Measurements from ENCODE around the gene FSCN2.

DNA sequence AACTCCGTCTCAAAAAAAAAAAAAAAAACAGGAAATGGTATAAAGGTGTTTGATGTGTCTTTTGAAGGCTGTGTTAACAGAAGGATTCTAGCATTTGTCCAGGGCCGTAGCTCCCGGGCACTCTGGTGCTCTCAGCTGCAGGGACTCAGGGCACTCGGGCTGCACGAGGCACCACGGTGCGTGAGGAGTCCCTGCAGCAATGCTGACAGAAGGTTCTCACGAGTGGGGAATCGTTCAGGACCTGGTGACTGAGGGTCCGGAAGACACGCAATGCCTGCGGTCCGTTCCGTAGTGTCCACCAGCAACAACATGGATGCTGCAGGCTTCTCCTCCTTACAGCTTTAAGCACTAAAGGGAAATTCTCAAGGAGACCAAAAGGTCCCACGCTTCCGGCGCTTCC, 36.6 kb downstream of the FSCN2 start:
- TF ChIP-seq EZH2phosphoT487 (IDR thresholded peaks at IDR 0.05; ENCODE audit: low read length), result no peak
- TF ChIP-seq, protein P1, sequence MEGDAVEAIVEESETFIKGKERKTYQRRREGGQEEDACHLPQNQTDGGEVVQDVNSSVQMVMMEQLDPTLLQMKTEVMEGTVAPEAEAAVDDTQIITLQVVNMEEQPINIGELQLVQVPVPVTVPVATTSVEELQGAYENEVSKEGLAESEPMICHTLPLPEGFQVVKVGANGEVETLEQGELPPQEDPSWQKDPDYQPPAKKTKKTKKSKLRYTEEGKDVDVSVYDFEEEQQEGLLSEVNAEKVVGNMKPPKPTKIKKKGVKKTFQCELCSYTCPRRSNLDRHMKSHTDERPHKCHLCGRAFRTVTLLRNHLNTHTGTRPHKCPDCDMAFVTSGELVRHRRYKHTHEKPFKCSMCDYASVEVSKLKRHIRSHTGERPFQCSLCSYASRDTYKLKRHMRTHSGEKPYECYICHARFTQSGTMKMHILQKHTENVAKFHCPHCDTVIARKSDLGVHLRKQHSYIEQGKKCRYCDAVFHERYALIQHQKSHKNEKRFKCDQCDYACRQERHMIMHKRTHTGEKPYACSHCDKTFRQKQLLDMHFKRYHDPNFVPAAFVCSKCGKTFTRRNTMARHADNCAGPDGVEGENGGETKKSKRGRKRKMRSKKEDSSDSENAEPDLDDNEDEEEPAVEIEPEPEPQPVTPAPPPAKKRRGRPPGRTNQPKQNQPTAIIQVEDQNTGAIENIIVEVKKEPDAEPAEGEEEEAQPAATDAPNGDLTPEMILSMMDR (IDR thresholded peaks at IDR 0.05; ENCODE audit: low read length), result no peak
- no peak for TF ChIP-seq EZH2 (optimal IDR thresholded peaks at IDR 0.05; ENCODE audit: low read depth, low read length)

Measured in MM.1S (cell line).